Ishikawa (cell line): ENCODE data around the gene ZFP91.

Experiments used
- CEBPB ChIP-seq: IDR thresholded peaks from 2 replicates; pipeline ENCODE4 v1.6.1; 2012
- CREB1 ChIP-seq: IDR thresholded peaks from 2 replicates; pipeline ENCODE4 v1.6.1; 2012; ENCODE audit warnings: low read depth
- EGR1 ChIP-seq: IDR thresholded peaks from 2 replicates; pipeline ENCODE4 v1.6.1; 2012
- EP300 ChIP-seq: IDR thresholded peaks from 2 replicates; pipeline ENCODE4 v1.6.1; 2012; ENCODE audit warnings: borderline replicate concordance
- FOXM1 ChIP-seq: IDR thresholded peaks from 2 replicates; pipeline ENCODE4 v1.6.1; 2012; ENCODE audit warnings: low read depth, borderline replicate concordance
- NFIC ChIP-seq: IDR thresholded peaks from 2 replicates; pipeline ENCODE4 v1.6.1; 2012
- RAD21 ChIP-seq: IDR thresholded peaks from 2 replicates; pipeline ENCODE4 v1.6.1; 2012; ENCODE audit warnings: low read depth
- TAF1 ChIP-seq: IDR thresholded peaks from 2 replicates; pipeline ENCODE4 v1.6.1; 2012; ENCODE audit warnings: low read depth, mild to moderate bottlenecking
- TCF12 ChIP-seq: IDR thresholded peaks from 2 replicates; pipeline ENCODE4 v1.6.1; 2012; ENCODE audit warnings: low read depth
- TEAD4 ChIP-seq: IDR thresholded peaks from 2 replicates; pipeline ENCODE4 v1.6.1; 2012
- YY1 ChIP-seq: IDR thresholded peaks from 2 replicates; pipeline ENCODE4 v1.6.1; 2012; ENCODE audit warnings: low read depth
- ZBTB7A ChIP-seq: IDR thresholded peaks from 2 replicates; pipeline ENCODE4 v1.6.1; 2012; ENCODE audit warnings: low read depth
- TF ChIP-seq, protein P1 (sequence below): IDR thresholded peaks from 2 replicates; pipeline ENCODE4 v1.6.1; 2012
- TF ChIP-seq, protein P2 (sequence below): IDR thresholded peaks from 2 replicates; pipeline ENCODE4 v1.6.1; 2012; ENCODE audit warnings: low read depth, mild to moderate bottlenecking
- TF ChIP-seq, protein P3 (sequence below): IDR thresholded peaks from 2 replicates; pipeline ENCODE4 v1.6.1; 2012

Gene ZFP91

DNA sequence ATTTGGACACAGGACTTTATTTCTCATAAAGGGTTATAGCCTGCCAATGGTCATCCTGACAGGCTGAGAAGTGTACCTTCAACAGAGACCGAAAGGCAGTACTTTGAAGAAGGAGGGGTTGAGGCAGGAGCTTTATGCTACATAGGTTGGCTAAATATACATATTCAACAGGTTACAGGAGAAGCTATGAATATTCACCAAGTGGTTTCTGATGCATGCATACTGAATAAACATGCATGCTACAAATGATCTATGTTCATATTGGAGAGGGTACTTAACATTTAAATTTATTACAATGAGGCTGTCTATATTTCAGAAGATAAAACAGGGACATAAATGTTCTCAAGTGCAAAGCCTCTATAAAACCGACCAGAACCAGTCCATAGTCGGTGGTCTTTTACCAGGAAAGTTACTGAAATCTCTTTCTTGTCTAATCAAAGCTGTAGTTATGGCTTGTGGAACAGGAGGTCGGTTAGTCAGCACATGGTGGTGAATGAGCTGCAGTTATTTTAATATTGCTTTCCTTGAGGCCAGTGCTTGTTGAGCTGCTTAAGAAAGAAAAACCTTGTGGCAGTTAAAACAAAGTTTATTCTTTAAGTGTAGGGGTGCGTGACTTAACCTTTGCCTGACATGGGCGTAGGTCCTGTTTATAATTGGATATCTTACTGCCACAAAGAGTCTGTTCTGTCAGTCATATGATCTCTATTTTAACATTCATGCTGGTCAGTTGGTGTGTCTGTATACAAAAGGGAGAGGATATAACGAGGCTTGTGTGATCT lies 63.1 kb downstream of the ZFP91 start:
- TF ChIP-seq RAD21 = no peak
- TF ChIP-seq CEBPB = no peak
- no peak for TF ChIP-seq CREB1
- TF ChIP-seq TAF1 = no peak
- TF ChIP-seq, protein P1, sequence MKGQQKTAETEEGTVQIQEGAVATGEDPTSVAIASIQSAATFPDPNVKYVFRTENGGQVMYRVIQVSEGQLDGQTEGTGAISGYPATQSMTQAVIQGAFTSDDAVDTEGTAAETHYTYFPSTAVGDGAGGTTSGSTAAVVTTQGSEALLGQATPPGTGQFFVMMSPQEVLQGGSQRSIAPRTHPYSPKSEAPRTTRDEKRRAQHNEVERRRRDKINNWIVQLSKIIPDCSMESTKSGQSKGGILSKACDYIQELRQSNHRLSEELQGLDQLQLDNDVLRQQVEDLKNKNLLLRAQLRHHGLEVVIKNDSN = no peak
- TF ChIP-seq EP300 = no peak
- TF ChIP-seq TCF12 = no peak
- TF ChIP-seq, protein P2, sequence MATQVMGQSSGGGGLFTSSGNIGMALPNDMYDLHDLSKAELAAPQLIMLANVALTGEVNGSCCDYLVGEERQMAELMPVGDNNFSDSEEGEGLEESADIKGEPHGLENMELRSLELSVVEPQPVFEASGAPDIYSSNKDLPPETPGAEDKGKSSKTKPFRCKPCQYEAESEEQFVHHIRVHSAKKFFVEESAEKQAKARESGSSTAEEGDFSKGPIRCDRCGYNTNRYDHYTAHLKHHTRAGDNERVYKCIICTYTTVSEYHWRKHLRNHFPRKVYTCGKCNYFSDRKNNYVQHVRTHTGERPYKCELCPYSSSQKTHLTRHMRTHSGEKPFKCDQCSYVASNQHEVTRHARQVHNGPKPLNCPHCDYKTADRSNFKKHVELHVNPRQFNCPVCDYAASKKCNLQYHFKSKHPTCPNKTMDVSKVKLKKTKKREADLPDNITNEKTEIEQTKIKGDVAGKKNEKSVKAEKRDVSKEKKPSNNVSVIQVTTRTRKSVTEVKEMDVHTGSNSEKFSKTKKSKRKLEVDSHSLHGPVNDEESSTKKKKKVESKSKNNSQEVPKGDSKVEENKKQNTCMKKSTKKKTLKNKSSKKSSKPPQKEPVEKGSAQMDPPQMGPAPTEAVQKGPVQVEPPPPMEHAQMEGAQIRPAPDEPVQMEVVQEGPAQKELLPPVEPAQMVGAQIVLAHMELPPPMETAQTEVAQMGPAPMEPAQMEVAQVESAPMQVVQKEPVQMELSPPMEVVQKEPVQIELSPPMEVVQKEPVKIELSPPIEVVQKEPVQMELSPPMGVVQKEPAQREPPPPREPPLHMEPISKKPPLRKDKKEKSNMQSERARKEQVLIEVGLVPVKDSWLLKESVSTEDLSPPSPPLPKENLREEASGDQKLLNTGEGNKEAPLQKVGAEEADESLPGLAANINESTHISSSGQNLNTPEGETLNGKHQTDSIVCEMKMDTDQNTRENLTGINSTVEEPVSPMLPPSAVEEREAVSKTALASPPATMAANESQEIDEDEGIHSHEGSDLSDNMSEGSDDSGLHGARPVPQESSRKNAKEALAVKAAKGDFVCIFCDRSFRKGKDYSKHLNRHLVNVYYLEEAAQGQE = no peak
- no peak for TF ChIP-seq NFIC
- no peak for TF ChIP-seq TEAD4
- no peak for TF ChIP-seq YY1
- no peak for TF ChIP-seq EGR1
- no peak for TF ChIP-seq ZBTB7A
- TF ChIP-seq, protein P3, sequence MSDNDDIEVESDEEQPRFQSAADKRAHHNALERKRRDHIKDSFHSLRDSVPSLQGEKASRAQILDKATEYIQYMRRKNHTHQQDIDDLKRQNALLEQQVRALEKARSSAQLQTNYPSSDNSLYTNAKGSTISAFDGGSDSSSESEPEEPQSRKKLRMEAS = no peak
- TF ChIP-seq FOXM1 = no peak

DNA sequence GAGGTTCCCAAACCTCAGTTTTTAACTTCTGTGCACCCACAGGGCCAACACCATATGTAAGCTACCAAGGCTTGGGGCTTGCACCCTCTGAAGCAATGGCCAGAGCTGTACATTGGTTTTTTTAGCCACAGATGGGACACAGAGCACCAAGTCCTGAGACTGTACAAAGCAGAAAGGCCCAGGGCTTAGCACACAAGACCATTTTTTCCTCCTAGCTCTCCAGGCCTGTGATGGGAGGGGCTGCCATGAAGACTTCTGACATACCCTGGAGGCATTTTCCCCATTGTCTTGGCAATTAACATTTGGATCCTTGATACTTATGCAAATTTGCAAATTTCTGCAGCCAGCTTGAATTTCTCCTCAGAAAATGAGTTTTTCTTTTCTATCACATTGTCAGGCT lies 67.0 kb downstream of the ZFP91 start:
- TF ChIP-seq TAF1 = no peak
- TF ChIP-seq, protein P1 = no peak
- no peak for TF ChIP-seq CREB1
- no peak for TF ChIP-seq EGR1
- no peak for TF ChIP-seq RAD21
- no peak for TF ChIP-seq TCF12
- no peak for TF ChIP-seq CEBPB

DNA sequence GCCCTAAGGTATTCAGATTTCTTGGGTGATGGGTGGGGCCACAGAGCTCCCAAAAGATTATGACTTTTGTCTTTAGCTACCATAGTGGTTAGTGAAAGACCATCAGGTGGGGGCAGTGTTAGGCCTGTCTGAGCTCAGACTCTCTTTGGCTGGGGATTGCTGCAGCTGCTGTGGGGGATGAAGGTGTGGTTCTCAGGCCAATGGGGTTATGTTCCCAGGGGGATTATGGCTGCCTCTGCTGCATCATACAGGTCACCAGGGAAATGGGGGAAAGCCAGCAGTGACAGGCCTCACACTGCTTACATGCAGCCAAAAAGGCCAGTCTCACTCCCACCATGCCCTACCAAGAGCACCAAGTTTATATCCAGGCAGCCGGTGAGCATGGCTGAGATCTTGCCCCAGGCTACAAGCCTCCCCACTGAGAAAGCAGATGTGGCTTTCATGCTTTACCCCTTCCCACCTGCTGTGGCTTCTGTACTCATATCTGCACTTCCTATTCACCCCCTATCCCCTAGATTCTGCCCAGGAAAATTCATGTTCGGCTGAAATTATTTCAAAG lies 68.4 kb downstream of the ZFP91 start:
- TF ChIP-seq CEBPB (no peak), TEAD4 (no peak), TCF12 (no peak), FOXM1 (no peak), CREB1 (no peak), RAD21 (no peak), ZBTB7A (no peak), EGR1 (no peak), TAF1 (no peak), YY1 (no peak), NFIC (no peak), EP300 (no peak)
- TF ChIP-seq, protein P2 = no peak
- TF ChIP-seq, protein P3 = no peak
- TF ChIP-seq, protein P1 = no peak

DNA sequence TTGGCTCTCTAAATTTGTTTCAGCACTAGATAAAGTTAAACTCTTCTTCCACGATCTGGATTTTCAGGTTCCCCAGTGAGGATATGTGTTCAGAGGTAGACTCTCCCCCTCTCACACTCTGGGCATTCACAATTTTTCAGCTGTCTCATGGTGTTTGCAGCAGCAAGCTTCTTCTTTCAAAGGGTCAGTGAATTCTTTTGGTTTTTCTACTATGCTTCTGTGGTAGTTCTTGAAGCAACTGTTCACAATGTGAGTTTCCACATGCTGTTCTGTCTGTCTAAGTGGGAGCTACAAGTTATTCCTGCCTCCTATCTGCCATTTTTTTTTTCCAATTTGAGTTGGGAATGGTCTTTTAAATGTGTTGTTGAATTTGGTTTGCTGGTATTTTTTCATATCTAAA lies 69.0 kb downstream of the ZFP91 start:
- TF ChIP-seq FOXM1 = no peak
- no peak for TF ChIP-seq EP300
- TF ChIP-seq ZBTB7A = no peak
- no peak for TF ChIP-seq RAD21

DNA sequence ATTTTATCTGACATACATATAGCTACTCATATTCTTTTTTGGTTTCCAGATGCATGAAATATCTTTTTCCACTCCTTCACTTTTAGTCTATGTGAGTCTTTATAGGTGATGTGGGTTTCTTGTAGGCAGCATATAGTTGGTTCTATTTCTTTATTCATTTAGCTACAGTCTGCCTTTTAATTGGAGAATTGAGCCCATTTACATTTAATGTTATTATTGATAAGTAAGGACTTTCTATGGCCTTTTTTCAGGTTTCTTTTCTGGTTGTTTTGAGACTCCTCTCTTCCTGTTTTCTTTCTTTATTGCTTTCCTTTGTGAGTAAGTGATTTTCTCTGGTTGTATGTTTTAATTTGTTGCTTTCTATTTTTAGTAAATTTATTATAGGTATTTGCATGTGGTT lies 70.8 kb downstream of the ZFP91 start:
- TF ChIP-seq EGR1 (no peak), RAD21 (no peak), YY1 (no peak), CEBPB (no peak), TCF12 (no peak), NFIC (no peak)

DNA sequence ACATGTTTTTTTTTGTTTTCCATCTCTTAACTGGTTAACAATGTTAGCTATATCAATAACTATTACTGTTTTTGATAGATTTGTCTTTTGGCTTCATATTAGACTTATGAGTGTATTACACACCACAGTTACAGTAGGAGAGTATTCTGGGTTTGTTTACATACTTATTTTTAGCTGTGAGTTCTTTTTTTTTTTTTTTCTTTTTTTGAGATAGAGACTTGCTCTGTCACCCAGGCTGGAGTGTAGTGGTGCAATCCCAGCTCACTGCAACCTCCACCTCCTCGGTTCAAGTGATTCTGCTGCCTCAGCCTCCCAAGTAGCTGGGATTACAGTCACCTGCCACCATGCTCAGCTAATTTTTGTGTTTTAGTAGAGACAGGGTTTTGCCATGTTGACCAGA lies 71.6 kb downstream of the ZFP91 start:
- TF ChIP-seq ZBTB7A (no peak), RAD21 (no peak), TCF12 (no peak), TEAD4 (no peak), YY1 (no peak), CEBPB (no peak), EP300 (no peak), TAF1 (no peak), EGR1 (no peak), FOXM1 (no peak), NFIC (no peak), CREB1 (no peak)
- TF ChIP-seq, protein P3 = no peak
- TF ChIP-seq, protein P1 = no peak
- TF ChIP-seq, protein P2 = no peak
